Stomach smooth muscle (tissue), 2 donors: Measurements from ENCODE around the gene TPX2.

ENCODE experiments used
- H3K27ac ChIP-seq: one replicate; pipeline ENCODE4 v1.7.0; 2013; ENCODE audit warnings: mild to moderate bottlenecking, low read length, inconsistent platforms
- H3K27me3 ChIP-seq, 2 donors: one replicate each; pipeline ENCODE4 v1.7.0; 2013; ENCODE audit warnings: low read length in 2 of 2; ENCODE audit not compliant: insufficient read depth in 2 of 2, control insufficient read depth in 1 of 2
- H3K36me3 ChIP-seq, 2 donors: one replicate each; pipeline ENCODE4 v1.7.0; 2013; ENCODE audit warnings: low read length in 2 of 2; ENCODE audit not compliant: control insufficient read depth in 2 of 2, insufficient read depth in 2 of 2
- H3K4me1 ChIP-seq: one replicate; pipeline ENCODE4 v1.7.0; 2013; ENCODE audit warnings: low read length; ENCODE audit not compliant: control insufficient read depth, insufficient read depth
- H3K4me3 ChIP-seq, 2 donors: one replicate each; pipeline ENCODE4 v1.7.0; 2013; ENCODE audit warnings: low read length in 2 of 2
- H3K9ac ChIP-seq, 2 donors: one replicate each; pipeline ENCODE4 v1.7.0; 2013; ENCODE audit warnings: low read length in 2 of 2, mild to moderate bottlenecking in 1 of 2
- H3K9me3 ChIP-seq, 2 donors: one replicate each; pipeline ENCODE4 v1.7.0; 2013; ENCODE audit warnings: low read length in 2 of 2; ENCODE audit not compliant: control insufficient read depth in 2 of 2
- donor health status: healthy.
- donor health status: Pancreatic carcinoma.

The TPX2 gene

DNA sequence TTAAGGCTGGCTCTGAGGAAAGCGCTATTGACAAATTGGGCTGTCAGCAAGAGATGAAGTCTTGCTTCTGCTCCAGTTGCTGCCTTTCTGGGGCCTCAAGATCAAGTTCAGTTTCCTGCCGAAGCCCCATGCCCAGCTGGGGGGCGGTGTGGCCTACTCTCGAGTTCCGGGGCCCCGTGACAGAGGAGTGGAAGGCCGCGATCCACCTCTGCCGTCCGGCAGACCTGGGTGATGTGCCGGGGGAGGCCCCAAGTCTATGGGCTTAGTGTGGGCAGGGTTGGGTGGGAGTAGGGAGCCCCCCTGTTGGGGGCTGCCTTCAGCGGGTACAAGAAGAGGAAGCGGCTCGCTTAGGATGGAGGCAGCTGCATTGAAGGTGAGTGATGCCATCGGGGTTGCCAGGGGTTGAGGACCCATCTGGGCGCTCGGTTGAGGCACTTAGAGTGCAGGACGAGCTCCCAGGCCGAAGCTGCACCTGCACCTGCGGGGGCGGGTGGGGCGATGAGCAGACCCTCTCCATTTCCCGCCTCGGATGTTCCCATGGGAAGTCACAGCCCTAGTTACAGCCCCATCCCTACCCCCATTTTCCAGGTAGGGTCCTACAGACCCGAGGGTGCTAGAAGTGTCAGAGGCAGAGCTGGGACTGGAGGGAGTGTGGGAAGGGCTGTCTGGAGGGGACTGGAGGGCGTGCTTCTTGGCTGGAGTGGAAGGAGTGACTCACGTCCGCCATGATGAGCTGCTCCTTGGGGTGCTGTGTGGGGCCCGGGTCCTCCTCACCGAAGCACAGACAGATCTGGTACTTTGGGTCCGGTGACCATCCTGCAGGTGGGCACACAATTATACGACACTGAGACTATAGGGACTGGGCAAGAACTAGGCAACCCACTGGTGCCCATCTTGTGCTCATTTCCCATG, 109.3 kb downstream of the TPX2 start:
- Histone ChIP-seq H3K9me3 (no peaks in the 10 kb centered on the region), H3K4me3 (no peak overlapping the region), H3K9ac (no peak overlapping the region), H3K27me3 (peaks cover 20 to 27% of the 10 kb centered on the region in 2 donors), H3K4me1 (peaks cover 9% of the 10 kb centered on the region), H3K36me3 (no peaks in the 10 kb centered on the region), H3K27ac (no peak overlapping the region)

GRCh38 chr20:31849306-31849930, 110.3 kb downstream of the TPX2 start:
- Histone ChIP-seq H3K27ac (no peak overlapping the region), H3K27me3 (peaks cover 24 to 28% of the 10 kb centered on the region in 2 donors), H3K4me1 (peaks cover 4% of the 10 kb centered on the region), H3K4me3 (no peak overlapping the region), H3K36me3 (no peaks in the 10 kb centered on the region), H3K9ac (no peak overlapping the region), H3K9me3 (no peaks in the 10 kb centered on the region)
